DOHH2 (cell line): ENCODE data around the gene HSPE1.

Source experiments
- H3F3A ChIP-seq: fragments of 200-600 bp; sonication (generic), shearing (Covaris generic); 2 replicates; pipeline ENCODE4 v1.6.0; 2016; ENCODE audit warnings: antibody characterized with exemption, mild to moderate bottlenecking; ENCODE audit not compliant: control insufficient read depth, insufficient read depth
- H3K27ac ChIP-seq: fragments of 200-600 bp; sonication (generic); 2 replicates; pipeline ENCODE4 v1.5.1; 2014; ENCODE audit warnings: low read depth, mild to moderate bottlenecking, low read length, moderate library complexity
- H3K27me3 ChIP-seq: fragments of 200-600 bp; sonication (generic); 2 replicates; pipeline ENCODE4 v1.6.1; 2014; ENCODE audit warnings: mild to moderate bottlenecking, low read length, mixed read lengths; ENCODE audit not compliant: control insufficient read depth
- H3K36me3 ChIP-seq: fragments of 200-600 bp; sonication (generic); 2 replicates; pipeline ENCODE4 v1.6.1; 2014; ENCODE audit warnings: mild to moderate bottlenecking, low read length, moderate library complexity, mixed read lengths; ENCODE audit not compliant: control insufficient read depth
- H3K4me1 ChIP-seq: fragments of 200-600 bp; sonication (generic); 2 replicates; pipeline ENCODE4 v1.6.1; 2014; ENCODE audit warnings: mild to moderate bottlenecking, low read length, mixed read lengths; ENCODE audit not compliant: control insufficient read depth
- H3K4me2 ChIP-seq: fragments of 200-600 bp; sonication (generic); 2 replicates; pipeline ENCODE4 v1.6.0; 2014; ENCODE audit warnings: mild to moderate bottlenecking, low read length, moderate library complexity
- H3K4me3 ChIP-seq: fragments of 200-600 bp; sonication (generic); 2 replicates; pipeline ENCODE4 v1.5.1; 2014; ENCODE audit warnings: mild to moderate bottlenecking, low read length, mixed read lengths
- H3K79me2 ChIP-seq: fragments of 200-600 bp; sonication (generic); 2 replicates; pipeline ENCODE4 v1.6.1; 2014; ENCODE audit warnings: mild to moderate bottlenecking, low read length, mixed read lengths; ENCODE audit not compliant: control insufficient read depth
- H3K9me2 ChIP-seq: fragments of 200-600 bp; sonication (generic); replicated peaks from 2 replicates; pipeline ENCODE4 v1.6.1; 2014; ENCODE audit warnings: mild to moderate bottlenecking, low read length, mixed read lengths; ENCODE audit not compliant: control insufficient read depth
- H3K9me3 ChIP-seq: fragments of 200-600 bp; sonication (generic); 2 replicates; pipeline ENCODE4 v1.6.1; 2014; ENCODE audit warnings: antibody characterized with exemption, low read length, mixed read lengths; ENCODE audit not compliant: control insufficient read depth, insufficient read depth
- H4K20me1 ChIP-seq: fragments of 200-600 bp; sonication (generic); 2 replicates; pipeline ENCODE4 v1.6.0; 2014; ENCODE audit warnings: low read depth, mild to moderate bottlenecking, antibody characterized with exemption, low read length, moderate library complexity; ENCODE audit not compliant: control insufficient read depth, insufficient read depth
- EZH2phosphoT487 ChIP-seq: fragments of 200-600 bp; sonication (generic); IDR thresholded peaks from 2 replicates; pipeline ENCODE4 v1.6.1; 2017; ENCODE audit warnings: borderline replicate concordance, mild to moderate bottlenecking, antibody characterized with exemption, low read length, moderate library complexity, mixed read lengths
- TF ChIP-seq, protein P1 (sequence below): fragments of 200-600 bp; sonication (generic); IDR thresholded peaks from one replicate; pipeline ENCODE4 v1.5.1; 2014; ENCODE audit warnings: antibody characterized with exemption, mild to moderate bottlenecking, low read depth, low read length; ENCODE audit not compliant: poor library complexity, severe bottlenecking

HSPE1 gene

DNA sequence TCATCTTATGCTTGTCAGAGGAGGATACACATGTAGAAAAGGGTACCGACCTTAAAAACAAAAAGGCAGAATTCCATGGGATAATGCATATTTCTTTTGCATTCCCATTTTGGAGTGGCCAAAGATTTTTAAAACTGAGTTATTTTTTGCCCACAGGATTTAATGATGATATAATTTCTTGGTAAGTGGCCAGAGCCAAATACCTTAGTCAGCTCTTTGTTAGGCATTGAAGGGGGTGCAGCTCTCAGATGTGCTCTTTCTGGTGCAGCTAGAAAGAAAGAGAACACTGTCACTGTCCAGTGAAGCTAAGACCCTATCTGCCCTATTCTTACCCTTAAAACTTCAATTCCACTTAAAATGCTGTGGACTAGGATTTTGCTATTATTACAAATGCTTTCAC, 36.0 kb upstream of the HSPE1 start:
- Histone ChIP-seq H3K27me3 (no peaks in the 10 kb centered on the region), H3K4me3 (no peak overlapping the region), H4K20me1 (no peaks in the 10 kb centered on the region), H3K4me2 (no peak overlapping the region), H3K4me1 (no peaks in the 10 kb centered on the region), H3K9me3 (no peaks in the 10 kb centered on the region), H3K9me2 (no peaks in the 10 kb centered on the region), H3K36me3 (peaks cover 45% of the 10 kb centered on the region), H3K27ac (no peak overlapping the region), H3F3A (no peaks in the 10 kb centered on the region), H3K79me2 (peaks cover 8% of the 10 kb centered on the region)
- TF ChIP-seq EZH2phosphoT487, result no peak
- TF ChIP-seq, protein P1, sequence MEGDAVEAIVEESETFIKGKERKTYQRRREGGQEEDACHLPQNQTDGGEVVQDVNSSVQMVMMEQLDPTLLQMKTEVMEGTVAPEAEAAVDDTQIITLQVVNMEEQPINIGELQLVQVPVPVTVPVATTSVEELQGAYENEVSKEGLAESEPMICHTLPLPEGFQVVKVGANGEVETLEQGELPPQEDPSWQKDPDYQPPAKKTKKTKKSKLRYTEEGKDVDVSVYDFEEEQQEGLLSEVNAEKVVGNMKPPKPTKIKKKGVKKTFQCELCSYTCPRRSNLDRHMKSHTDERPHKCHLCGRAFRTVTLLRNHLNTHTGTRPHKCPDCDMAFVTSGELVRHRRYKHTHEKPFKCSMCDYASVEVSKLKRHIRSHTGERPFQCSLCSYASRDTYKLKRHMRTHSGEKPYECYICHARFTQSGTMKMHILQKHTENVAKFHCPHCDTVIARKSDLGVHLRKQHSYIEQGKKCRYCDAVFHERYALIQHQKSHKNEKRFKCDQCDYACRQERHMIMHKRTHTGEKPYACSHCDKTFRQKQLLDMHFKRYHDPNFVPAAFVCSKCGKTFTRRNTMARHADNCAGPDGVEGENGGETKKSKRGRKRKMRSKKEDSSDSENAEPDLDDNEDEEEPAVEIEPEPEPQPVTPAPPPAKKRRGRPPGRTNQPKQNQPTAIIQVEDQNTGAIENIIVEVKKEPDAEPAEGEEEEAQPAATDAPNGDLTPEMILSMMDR, result no peak

DNA sequence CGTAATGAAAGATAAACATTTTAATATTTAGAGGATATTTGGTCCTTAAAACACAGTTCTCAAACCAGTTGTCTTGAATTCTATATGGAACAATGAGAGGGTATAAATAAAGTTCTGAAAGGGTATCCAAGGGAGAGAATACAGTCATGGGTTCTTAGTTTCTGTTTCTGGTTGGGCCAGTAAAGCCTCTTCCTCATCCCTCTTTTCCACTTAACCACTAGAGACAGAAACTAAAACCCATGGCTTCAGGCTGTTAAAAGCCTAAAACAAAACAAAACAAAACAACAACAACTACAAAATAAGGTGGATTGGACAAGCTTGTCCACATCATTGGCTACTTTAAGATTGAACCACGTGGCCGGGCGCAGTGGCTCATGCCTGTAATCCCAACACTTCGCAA, 28.0 kb upstream of the HSPE1 start:
- no peak overlapping the region for H3K27ac ChIP-seq
- no peaks in the 10 kb centered on the region for H3K79me2 ChIP-seq
- H3K9me3 ChIP-seq, result no peaks in the 10 kb centered on the region
- H3K9me2 ChIP-seq, result no peaks in the 10 kb centered on the region
- H3K36me3 ChIP-seq, result peaks cover 49% of the 10 kb centered on the region
- no peaks in the 10 kb centered on the region for H3K27me3 ChIP-seq
- H3K4me1 ChIP-seq, result no peaks in the 10 kb centered on the region
- no peak overlapping the region for H3K4me2 ChIP-seq
- TF ChIP-seq, protein P1, result no peak
- TF ChIP-seq EZH2phosphoT487, result no peak
- no peak overlapping the region for H3K4me3 ChIP-seq
- H3F3A ChIP-seq, result no peaks in the 10 kb centered on the region
- H4K20me1 ChIP-seq, result no peaks in the 10 kb centered on the region

DNA sequence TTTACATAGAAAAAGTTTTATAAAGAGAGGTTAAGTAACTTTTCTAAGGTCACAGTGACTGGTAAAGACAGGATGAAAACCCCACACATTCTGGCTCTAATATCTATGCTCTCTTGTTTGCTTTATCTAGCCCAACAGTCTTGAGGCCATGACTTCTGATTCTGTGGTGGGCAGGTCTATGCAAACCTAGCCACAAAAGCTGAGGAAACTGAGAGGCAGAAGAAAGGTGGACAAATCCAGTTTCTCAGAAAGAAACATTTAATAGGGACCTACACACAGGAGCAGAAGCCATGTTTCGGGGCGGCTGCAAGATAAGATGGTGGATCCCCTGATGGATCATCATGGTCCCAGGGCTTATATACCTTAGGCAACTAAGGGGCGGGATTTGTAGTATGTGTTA, 22.4 kb upstream of the HSPE1 start:
- Histone ChIP-seq H3K27me3 (no peaks in the 10 kb centered on the region), H3K27ac (no peak overlapping the region), H3K4me1 (peaks cover 6% of the 10 kb centered on the region), H3K4me2 (no peak overlapping the region), H3K36me3 (peaks cover 31% of the 10 kb centered on the region), H3K9me3 (no peaks in the 10 kb centered on the region), H3K4me3 (no peak overlapping the region), H4K20me1 (no peaks in the 10 kb centered on the region), H3K9me2 (no peaks in the 10 kb centered on the region), H3K79me2 (no peaks in the 10 kb centered on the region), H3F3A (peaks cover 10% of the 10 kb centered on the region; the same call in 1 of the 2 replicates)
- TF ChIP-seq EZH2phosphoT487, result no peak
- TF ChIP-seq, protein P1, result no peak
